Activated B cell treated with CpG ODN at 0.5 μM for 24 hours (primary cell): ENCODE results near the gene UTY. TPM values are rescaled to one million over a fixed set of nuclear protein-coding genes. Genes with fewer than 3 reads are reported as not detected.
"Not testable (repeated sequence)": the region's sequence is repeated elsewhere in the genome, so short reads cannot be mapped to it uniquely, and the experiment has no call there.

ENCODE experiments used
- ATAC-seq: fragments of 200-7000 bp; cut with Tn5 transposase; one replicate; pipeline ENCODE4 v1.10.0; 2021; ENCODE audit warnings: low read depth, mild to moderate bottlenecking, moderate library complexity
- CTCF ChIA-PET: fragments of 350-600 bp; sonication (Branson Sonifier 250); formaldehyde crosslinking; loops from one replicate; lab custom pipeline; 2021; ENCODE audit warnings: antibody characterized with exemption; lab: Charles Lee
- POLR2A ChIA-PET: fragments of 350-600 bp; sonication (Branson Sonifier 250); formaldehyde crosslinking; loops from one replicate; lab custom pipeline; 2021; ENCODE audit warnings: antibody characterized with exemption; lab: Charles Lee
- DNase-seq: peaks from one replicate; pipeline ENCODE4 v3.0.0; 2022
- H3K27ac Mint-ChIP-seq: one replicate; pipeline ENCODE4 v1.8.0; 2020; ENCODE audit warnings: mixed read lengths
- H3K27me3 Mint-ChIP-seq: one replicate; pipeline ENCODE4 v1.8.0; 2021; ENCODE audit warnings: mixed read lengths
- H3K36me3 Mint-ChIP-seq: one replicate; pipeline ENCODE4 v1.8.0; 2021; ENCODE audit warnings: low read depth, mixed read lengths
- H3K4me1 Mint-ChIP-seq: one replicate; pipeline ENCODE4 v1.8.0; 2021; ENCODE audit warnings: mixed read lengths
- H3K4me3 Mint-ChIP-seq: one replicate; pipeline ENCODE4 v1.8.0; 2020; ENCODE audit warnings: mild to moderate bottlenecking, mixed read lengths
- H3K9me3 Mint-ChIP-seq: one replicate; pipeline ENCODE4 v1.8.0; 2020; ENCODE audit warnings: mixed read lengths
- intact Hi-C: fragments of 100-400 bp; cut with micrococcal nuclease; formaldehyde crosslinking; loops from one replicate; pipeline ENCODE4 v1.15.1; 2024
- total RNA-seq: library from RNA; stranded (reverse); gene quantifications from 2 replicates; pipeline ENCODE4 v1.2.3, GENCODE V29; 2022
- TF ChIP-seq, protein P1 (sequence below): fragments of 200-600 bp; IDR thresholded peaks from one replicate; pipeline ENCODE4 v1.8.0; 2022; ENCODE audit warnings: antibody characterized with exemption, mild to moderate bottlenecking

The UTY gene
- total RNA-seq, 1 donor from 2014 or later, result 65.0 TPM

DNA sequence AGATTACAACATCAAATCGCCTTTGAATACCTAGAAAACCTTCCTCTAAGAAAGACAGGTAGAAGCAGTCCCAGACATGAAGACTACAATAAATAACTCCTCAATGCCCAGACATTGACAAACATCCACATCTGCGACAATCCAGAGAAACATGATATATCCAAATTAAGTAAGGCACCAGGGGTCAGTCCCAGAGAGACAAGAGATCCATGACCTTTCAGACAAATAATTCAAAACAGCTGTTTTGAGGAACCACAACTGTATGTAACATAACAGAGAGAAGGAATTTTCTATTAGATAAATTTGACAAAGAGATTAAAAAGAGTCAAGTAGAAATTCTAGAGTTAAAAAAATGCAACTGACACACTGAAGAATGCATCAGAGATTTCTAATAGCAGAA is 200.3 kb downstream of the UTY start:
- ChIA-PET CTCF (no interaction called here), POLR2A (no interaction called here)
- Mint-ChIP-seq H3K4me3 (no peak overlapping the region), H3K36me3 (peaks cover 60% of the 10 kb centered on the region), H3K9me3 (no peaks in the 10 kb centered on the region), H3K4me1 (no peaks in the 10 kb centered on the region), H3K27ac (no peak overlapping the region), H3K27me3 (no peaks in the 10 kb centered on the region)
- DNase-seq, result no peak
- no peak for ATAC-seq
- intact Hi-C loops, result no loop called here
- TF ChIP-seq, protein P1, sequence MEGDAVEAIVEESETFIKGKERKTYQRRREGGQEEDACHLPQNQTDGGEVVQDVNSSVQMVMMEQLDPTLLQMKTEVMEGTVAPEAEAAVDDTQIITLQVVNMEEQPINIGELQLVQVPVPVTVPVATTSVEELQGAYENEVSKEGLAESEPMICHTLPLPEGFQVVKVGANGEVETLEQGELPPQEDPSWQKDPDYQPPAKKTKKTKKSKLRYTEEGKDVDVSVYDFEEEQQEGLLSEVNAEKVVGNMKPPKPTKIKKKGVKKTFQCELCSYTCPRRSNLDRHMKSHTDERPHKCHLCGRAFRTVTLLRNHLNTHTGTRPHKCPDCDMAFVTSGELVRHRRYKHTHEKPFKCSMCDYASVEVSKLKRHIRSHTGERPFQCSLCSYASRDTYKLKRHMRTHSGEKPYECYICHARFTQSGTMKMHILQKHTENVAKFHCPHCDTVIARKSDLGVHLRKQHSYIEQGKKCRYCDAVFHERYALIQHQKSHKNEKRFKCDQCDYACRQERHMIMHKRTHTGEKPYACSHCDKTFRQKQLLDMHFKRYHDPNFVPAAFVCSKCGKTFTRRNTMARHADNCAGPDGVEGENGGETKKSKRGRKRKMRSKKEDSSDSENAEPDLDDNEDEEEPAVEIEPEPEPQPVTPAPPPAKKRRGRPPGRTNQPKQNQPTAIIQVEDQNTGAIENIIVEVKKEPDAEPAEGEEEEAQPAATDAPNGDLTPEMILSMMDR, result no peak

DNA sequence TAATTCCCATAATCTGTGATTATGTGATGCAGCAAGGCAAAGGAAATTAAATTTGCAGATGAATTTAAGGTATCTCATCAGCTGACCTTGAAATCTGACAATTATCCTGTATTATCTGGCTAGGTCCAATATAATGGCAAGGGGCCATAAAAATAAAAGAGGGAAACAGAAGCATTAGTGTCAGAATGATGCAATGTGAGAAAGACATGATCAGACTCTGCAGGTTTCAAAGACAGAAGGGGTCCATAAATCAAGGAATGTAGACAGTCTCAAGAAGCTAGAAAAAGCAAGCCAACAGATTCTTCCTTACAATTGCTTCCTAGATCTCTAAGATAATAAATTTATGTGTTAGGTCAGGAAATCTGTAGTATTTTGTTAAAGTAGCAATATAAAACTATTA is 208.1 kb downstream of the UTY start:
- ATAC-seq (no peak), DNase-seq (no peak)
- intact Hi-C loops, result no loop called here
- TF ChIP-seq, protein P1, result no peak
- Mint-ChIP-seq H3K9me3 (no peaks in the 10 kb centered on the region), H3K36me3 (peaks cover 59% of the 10 kb centered on the region), H3K4me1 (no peaks in the 10 kb centered on the region), H3K27me3 (no peaks in the 10 kb centered on the region), H3K27ac (no peak overlapping the region), H3K4me3 (no peak overlapping the region)
- ChIA-PET CTCF (no interaction called here), POLR2A (no interaction called here)

DNA sequence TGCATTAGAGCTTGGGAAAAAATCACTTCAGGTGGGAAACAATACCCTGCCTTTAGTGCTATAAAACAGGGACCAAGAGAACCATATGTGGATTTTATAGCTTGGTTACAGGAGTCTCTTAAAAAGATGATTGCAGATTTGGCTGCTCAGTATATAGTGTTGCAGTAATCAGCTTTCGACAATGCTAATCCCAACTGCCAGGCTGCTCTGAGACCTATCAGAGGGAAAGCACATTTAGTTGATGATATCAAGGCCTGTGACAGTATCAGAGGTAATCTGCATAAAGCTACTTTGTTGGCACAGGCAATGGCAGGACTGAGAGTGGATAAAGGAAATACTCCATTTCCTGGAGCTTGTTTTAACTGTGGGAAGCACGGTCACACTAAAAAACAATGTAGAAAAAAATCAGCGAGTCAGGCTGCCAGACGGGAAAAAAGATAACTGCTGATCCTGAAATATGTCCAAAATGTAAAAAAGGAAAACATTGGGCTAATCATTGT is 225.8 kb downstream of the UTY start:
- H3K9me3 Mint-ChIP-seq, H3K4me1 Mint-ChIP-seq, H3K4me3 Mint-ChIP-seq, POLR2A ChIA-PET, ATAC-seq, DNase-seq, H3K27me3 Mint-ChIP-seq, CTCF ChIA-PET, intact Hi-C loops, H3K27ac Mint-ChIP-seq: not testable (repeated sequence)
- H3K36me3 Mint-ChIP-seq, result peaks cover 58% of the 10 kb centered on the region

DNA sequence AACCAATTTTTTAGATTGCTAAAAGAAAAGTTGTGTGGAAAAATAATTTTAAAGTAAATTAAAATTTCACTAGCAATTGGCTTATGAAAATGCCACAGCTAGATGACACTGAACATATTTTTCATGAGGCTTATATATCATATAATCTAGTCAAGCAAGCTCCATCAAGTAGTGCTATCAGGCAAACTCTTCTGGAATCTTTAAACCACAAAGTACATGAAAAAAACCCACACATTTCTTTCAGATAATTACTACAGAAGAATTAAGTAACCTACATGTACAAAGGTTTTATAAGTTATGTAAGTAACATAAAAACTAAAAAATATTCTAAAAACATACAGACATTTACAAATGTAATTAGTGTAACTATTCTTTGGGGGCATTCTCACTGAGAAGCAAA is 229.4 kb downstream of the UTY start:
- ATAC-seq, result no peak
- no peak for DNase-seq
- CTCF ChIA-PET, result no interaction called here
- Mint-ChIP-seq H3K9me3 (no peaks in the 10 kb centered on the region), H3K27me3 (no peaks in the 10 kb centered on the region), H3K27ac (no peak overlapping the region), H3K36me3 (peaks cover 34% of the 10 kb centered on the region), H3K4me1 (no peaks in the 10 kb centered on the region), H3K4me3 (no peak overlapping the region)
- POLR2A ChIA-PET, result no interaction called here
- intact Hi-C loops, result no loop called here
- TF ChIP-seq, protein P1, result no peak

DNA sequence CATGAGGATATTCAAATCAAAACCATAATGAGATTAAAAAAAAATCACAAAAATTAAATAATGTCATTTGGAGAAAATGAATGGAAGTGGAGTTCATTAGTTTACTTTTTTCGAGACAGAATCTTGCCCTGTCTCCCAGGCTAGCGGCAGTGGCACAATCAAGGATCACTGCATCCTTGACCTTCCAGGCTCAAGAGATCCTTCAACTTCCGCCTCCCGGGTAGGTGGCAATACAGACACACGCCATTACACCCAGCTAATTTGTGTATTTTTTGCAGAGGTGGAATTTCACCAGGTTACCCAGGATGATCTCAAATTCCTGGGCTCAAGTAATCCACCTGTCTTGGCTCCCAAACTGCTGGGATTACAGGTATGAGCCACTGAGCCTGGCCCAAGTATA is 236.1 kb downstream of the UTY start:
- ATAC-seq (no peak), DNase-seq (no peak)
- no peaks in the 10 kb centered on the region for H3K27me3 Mint-ChIP-seq
- no peak overlapping the region for H3K4me3 Mint-ChIP-seq
- no peaks in the 10 kb centered on the region for H3K4me1 Mint-ChIP-seq
- ChIA-PET CTCF (no interaction called here), POLR2A (no interaction called here)
- H3K27ac Mint-ChIP-seq, result no peak overlapping the region
- H3K9me3 Mint-ChIP-seq, result no peaks in the 10 kb centered on the region
- TF ChIP-seq, protein P1, result no peak
- intact Hi-C loops, result no loop called here
- H3K36me3 Mint-ChIP-seq, result peaks cover 47% of the 10 kb centered on the region

DNA sequence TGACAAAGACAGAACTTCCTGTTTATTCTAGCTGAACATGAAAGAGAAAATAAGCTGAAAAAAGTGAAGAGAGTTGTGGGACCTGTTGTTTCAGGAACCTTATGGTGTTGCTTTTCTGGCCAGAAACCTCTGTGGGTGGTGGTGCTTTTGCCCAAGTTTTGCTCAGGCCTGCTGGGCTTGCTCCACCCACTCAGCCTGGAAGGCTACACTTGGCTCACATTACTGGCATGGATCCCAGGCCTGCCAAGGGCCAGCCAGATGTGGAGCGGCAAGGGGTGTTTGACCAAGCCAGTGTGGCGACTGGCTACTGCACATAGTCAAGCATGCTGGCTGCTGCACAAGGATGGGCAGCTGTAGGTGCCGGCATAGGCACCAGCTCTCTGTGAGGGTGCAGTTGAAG is 245.9 kb downstream of the UTY start:
- intact Hi-C loops, result no loop called here
- Mint-ChIP-seq H3K4me3 (no peak overlapping the region), H3K27me3 (no peaks in the 10 kb centered on the region), H3K36me3 (peaks cover 35% of the 10 kb centered on the region), H3K27ac (no peak overlapping the region), H3K4me1 (peaks cover 2% of the 10 kb centered on the region), H3K9me3 (peaks cover 3% of the 10 kb centered on the region)
- no peak for ATAC-seq
- DNase-seq, result no peak
- TF ChIP-seq, protein P1, result no peak
- ChIA-PET CTCF (no interaction called here), POLR2A (no interaction called here)
